GM19455 (cell line): Measurements from ENCODE around the gene ANKRD28.
"Not testable (repeated sequence)": the region's sequence is repeated elsewhere in the genome, so short reads cannot be mapped to it uniquely, and the experiment has no call there.

Experiments
- ATAC-seq: cut with Tn5 transposase; IDR thresholded peaks from one replicate; pipeline ENCODE4 v1.9.1; 2021; ENCODE audit not compliant: unreplicated experiment

The ANKRD28 gene

DNA sequence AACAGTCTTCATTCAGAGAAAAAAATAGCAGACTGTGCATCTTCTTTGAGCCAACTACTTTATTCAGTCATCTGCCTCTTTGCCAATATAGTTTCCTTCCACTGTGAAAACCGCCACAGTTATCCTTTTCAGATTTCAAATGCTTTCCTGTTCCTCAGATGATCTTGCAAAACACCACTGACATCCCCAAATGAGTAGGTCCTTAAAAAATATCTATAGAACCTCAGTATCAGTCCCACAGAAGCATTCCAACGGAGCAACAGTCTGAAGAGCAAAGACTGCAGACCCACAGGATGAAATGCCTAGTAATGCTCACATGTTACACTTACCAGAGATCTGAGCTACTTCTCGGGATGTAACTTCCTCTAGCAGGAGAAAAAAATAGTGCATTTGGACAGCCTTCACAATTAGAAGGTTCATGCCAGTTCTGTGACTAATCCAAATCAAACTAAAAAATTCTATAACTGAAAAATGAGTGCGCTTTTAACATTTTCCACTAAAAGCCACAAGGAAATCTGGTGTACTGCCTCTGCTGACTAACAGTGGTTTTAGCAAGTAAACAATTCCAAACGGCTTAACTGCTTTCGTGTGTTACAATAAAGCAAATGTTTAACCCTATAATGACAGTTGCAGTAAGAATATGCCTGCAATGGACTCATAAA lies at the start of gene ANKRD28:
Gene ANKRD28 (minus strand): TSS at position 338 of the 662 bp plus-strand sequence. CDS start 1,458 bp downstream, outside the sequence.
- no peak for ATAC-seq

DNA sequence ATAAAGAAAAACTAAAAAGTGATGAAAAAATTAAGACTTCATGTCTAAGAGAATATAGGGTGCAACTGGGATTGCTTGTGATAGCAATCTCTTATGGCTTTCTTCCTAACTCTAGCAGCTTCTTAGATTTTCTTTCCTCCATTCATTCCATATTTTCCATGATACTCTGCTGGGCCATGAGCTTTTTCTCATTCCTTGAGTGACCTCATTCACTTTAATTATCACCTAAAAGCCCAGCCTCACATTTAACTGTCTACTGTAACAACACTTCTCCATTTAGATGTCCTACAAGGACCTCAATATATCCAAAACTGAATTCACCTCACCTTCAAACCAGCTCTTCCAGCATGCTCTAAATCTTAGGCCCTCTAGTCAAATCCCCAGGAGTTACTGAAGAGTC lies 49.5 kb upstream of the ANKRD28 start:
- ATAC-seq, result no peak

- ATAC-seq, result no peak
Measured at GRCh38 chr3:15846606-15847005, 48.8 kb upstream of the ANKRD28 start.

DNA sequence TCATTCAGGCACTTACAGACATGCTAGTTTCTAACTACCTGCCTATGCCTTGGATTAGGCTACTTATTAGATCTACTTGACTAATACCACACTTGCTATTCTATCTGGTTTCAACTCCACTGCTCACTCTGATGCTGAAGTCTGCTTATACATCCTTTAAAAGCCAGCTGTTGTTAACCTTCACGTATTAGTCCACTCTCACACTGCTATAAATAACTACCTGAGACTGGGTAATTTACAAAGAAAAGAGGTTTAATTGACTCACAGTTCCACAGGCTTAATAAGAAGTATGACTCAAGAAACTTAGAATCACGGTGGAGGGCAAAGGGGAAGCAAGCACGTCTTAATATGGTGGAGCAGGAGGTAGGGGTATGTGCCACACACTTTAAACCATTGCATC lies 47.7 kb upstream of the ANKRD28 start:
- no peak for ATAC-seq

DNA sequence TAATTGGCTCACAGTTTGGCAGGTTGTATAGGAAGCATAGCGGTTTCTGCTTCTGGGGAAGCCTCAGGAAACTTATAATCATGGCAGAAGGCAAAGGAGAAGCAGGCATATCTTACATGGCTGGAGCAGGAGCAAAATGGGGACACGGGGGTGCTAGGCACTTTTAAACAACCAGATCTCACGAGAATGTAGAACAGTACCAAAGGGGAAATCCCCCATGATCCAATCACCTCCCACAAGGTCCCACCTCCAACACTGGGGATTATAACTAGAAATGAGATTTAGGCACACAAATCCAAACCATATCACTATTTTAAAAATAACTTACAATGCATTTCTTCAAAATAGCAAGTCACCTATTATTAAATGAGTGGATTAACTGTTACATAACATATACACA lies 47.1 kb upstream of the ANKRD28 start:
- ATAC-seq, result no peak

DNA sequence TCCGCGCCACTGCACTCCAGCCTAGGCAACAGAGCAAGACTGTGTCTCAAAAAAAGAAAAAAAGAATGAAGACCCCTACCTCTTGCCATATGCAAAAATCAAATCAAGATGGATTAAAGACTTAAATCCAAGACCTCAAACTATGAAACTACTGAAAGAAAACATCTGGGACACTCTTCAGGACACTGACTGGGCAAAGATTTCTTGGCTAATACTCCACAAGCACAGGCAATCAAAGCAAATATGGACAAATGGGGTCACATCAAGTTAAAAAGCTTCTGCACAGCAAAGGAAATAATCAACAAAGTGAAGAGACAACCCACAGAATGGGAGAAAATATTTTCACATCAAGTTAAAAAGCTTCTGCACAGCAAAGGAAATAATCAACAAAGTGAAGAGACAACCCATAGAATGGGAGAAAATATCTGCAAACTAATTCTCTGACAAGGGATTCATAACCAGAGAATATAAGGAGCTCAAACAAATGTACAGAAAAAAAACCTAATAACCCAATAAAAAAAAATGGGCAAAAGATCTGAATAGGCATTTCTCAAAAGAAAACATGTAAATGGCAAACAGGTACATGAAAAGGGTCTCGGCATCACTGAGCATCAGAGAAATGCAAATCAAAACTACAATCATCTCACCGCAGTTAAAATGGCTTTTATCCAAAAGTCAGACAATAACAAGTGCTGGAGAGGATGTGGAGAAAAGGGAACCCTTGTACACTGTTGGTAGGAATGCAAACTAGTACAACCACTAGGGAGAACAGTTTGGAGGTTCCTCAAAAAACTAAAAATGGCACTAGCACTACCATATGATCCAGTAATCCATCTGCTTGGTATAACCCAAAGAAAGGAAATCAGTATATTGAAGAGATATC lies 43.6 kb upstream of the ANKRD28 start:
- ATAC-seq, result not testable (repeated sequence)

- ATAC-seq, result no peak
Measured at GRCh38 chr3:15839568-15839967, 41.8 kb upstream of the ANKRD28 start.

GRCh38 chr3:15831927-15832326 lies 34.1 kb upstream of the ANKRD28 start:
- no peak for ATAC-seq

GRCh38 chr3:15825016-15825415 lies 27.2 kb upstream of the ANKRD28 start:
- ATAC-seq, result no peak

DNA sequence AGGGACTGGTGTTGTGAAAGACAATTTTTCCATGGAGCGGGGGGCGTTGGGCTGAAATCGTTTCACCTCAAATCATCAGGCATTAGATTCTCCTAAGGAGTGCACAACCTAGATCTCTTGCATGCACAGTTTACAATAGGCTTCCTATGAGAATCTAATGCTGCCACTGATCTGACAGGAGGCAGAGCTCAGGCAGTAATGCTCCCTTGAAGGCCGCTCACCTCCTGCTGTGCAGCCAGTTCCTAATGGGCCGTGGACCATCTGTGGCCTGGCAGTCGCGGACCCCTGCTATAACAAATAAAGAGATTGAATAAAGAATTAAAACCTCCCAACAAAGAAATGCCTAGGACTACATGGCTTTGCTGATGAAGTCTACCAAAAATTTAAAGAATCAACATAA lies 25.3 kb upstream of the ANKRD28 start:
- no peak for ATAC-seq

DNA sequence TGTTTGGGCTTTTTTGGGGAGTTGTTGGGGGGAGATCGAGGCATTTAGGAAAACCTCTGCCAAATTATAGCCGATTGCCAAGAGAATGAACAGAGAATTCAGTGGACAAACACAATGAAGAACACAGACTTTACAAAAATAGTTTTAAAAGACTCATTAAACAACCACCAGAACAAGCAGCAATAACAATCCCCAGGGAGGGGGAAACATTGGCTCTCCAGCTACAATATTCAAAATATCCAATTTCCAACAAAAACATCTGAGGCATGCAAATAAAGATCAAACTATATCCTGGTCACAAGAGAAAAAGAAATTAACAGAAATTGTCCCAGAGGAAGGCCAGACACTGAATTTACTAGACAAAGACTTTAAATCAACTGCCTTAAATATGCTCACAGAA lies 24.5 kb upstream of the ANKRD28 start:
- ATAC-seq, result no peak

GRCh38 chr3:15820911-15821310 lies 23.1 kb upstream of the ANKRD28 start:
- no peak for ATAC-seq

DNA sequence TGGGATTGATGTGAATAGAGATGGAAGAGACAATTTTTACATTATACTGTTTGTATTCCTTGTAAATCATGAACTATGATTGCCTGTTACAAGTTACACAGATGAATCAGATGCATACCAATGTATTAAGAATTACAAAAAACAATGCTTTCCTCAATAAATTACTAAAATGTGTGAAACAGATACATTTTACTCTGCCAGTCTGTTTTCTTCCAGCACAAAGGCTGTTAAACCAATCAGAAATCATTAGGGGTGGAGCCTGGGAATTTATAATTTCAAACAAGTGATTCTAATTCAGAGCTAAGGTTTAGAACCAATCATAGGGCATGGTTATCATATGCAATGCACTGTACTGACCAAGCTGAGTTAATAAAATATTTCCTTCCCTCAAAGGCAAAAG lies 21.8 kb upstream of the ANKRD28 start:
- ATAC-seq, result no peak

GRCh38 chr3:15819043-15819442 lies 21.3 kb upstream of the ANKRD28 start:
- no peak for ATAC-seq

DNA sequence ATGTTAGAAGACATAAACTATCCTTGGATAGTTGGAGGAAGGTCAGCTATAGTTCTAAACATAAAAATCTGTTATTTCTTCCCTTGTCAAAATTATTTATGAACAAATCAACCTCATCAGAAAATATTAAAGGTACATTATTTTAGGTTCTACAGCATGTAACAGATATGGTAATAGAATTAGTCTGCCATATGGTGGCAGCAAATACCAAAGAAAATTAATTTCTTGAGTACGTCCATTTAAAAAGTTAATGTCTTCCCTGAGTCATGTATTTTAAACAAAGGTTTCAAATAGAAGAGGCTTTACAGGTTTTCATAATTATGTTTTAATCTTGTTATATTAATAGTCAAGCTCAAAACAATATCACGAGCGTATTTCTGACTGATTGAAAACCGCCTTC lies 17.9 kb upstream of the ANKRD28 start:
- no peak for ATAC-seq

GRCh38 chr3:15813079-15813478 lies 15.3 kb upstream of the ANKRD28 start:
- not testable (repeated sequence) for ATAC-seq

DNA sequence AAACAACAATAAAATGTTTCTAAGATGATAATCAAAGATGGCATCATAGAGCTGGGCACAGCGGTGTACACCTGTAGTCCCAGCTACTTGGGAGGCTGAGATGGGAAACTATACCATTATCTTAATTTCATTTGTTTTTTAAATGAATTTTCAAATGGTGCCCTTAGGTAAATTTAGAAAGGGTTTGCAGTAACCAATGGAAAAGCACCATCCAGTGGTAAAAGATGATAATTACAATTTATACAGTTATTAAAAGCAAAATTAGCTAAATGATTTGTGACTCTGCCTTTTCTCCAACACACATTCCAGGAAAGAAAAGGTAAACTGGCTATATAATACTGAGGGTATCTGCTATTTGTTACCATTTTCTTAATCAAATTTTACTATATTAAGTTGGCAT lies 14.4 kb upstream of the ANKRD28 start:
- ATAC-seq, result no peak

GRCh38 chr3:15810702-15811101 lies 12.9 kb upstream of the ANKRD28 start:
- ATAC-seq, result no peak

DNA sequence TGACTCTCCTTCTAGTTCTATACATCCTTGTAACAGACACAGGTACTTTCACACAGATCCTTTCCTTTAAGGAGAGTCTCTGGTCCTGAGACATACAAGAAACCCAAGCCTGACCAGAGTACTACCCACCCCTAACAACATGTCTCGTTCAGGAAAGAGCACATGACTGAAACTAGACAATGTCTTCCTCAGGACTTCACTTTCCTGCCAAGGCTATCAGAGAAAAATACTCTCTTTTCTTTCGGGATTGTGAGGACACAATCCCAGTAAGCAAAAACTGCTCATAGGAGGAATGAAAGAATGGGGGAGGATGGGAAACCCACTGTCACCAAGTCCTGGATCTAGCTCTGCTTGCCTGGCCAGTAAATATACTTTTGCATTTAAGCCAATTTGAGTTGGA lies 11.5 kb upstream of the ANKRD28 start:
- ATAC-seq, result no peak

DNA sequence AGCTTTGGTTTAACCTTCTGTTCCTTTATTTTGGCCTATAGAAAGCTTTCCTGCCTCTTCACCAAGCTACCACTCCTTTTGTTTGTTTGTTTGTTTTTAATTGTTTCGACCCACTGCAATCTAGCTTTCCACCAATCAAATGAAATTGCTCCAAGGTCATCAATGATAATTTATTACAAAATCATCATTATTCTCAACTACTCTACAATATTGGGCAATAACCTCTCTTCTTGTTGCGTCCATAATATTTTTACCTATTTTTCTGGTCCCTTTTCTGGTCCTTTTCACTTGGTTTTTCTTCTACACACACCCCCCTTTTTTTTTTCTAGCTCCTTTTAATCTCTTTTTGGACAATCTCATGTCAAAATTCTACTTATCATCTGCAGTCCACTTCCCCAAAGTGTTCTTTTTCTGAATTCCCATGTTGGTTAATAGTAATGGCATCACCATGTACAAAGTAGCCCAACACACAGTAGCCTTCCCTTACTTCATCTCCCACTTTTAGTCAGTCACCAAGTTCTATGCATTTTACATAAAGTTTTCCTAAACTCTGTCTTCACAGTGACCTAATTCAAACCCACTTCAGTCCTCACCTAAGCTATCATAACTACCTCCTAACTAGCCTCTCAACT lies 11.0 kb upstream of the ANKRD28 start:
- ATAC-seq, result no peak

DNA sequence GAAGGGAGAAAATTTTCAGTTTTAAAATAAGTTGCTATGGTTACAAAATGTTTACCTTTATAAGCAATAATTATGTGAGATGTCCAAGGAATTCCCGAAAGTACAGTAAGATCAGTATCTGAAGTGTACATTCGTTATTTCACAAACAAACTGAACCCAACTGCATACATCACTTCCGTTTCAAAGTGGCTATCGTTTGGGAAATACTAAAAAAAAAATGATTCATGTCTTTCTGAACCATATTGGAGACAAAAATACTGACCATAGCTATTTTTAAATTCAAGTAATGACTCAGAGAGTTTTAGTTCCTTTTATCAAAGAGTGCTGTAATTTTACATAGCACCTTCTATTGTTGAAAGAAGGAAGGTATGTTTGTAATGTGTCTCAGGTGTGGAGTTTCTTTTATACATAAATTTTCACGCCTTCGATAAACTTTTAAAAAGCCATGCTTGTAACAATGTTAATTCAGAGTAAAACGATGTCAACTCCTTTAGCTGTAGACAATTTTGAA lies 8.0 kb upstream of the ANKRD28 start:
- ATAC-seq, result peak; percentile 70
